Measurements from ENCODE around the gene DGKG. TPM values are rescaled to one million over a fixed set of nuclear protein-coding genes. Genes with fewer than 3 reads are reported as not detected.

DGKG gene
- polyA plus RNA-seq, 4 donors: 0.19 to 4.0 (median 0.92) TPM

GRCh38 chr3:186102687-186103086, 259.3 kb downstream of the DGKG start:
- WGBS, 3 donors: 37 to 56% (median 56%) methylated on average over 4 of the region's 4 CpGs
- peaks cover 0 to 8% (median 0%) of the 10 kb centered on the region in 3 donors for H3K4me1 ChIP-seq (ENCODE audit: control insufficient read depth in 3 of 3, insufficient read depth in 2 of 3, low read depth in 1 of 3, low read length in 2 of 3)
- FAIRE-seq: no peak

GRCh38 chr3:186100398-186100797, 261.6 kb downstream of the DGKG start:
- Histone ChIP-seq H3K9me3 (ENCODE audit: control insufficient read depth in 2 of 2, insufficient read depth in 1 of 2, low read depth in 1 of 2, low read length in 1 of 2) (no peaks in the 10 kb centered on the region), H3K36me3 (ENCODE audit: control insufficient read depth in 3 of 3, insufficient read depth in 2 of 3, low read depth in 1 of 3, low read length in 3 of 3) (no peaks in the 10 kb centered on the region), H3K27ac (ENCODE audit: low read depth in 1 of 3, low read length in 2 of 3) (no peak overlapping the region), H3K4me1 (ENCODE audit: control insufficient read depth in 3 of 3, insufficient read depth in 2 of 3, low read depth in 1 of 3, low read length in 2 of 3) (peaks cover 0 to 26% (median 4%) of the 10 kb centered on the region in 3 donors), H3K27me3 (ENCODE audit: control insufficient read depth in 3 of 3, insufficient read depth in 3 of 3, low read length in 3 of 3) (no peaks in the 10 kb centered on the region), H3K4me3 (ENCODE audit: low read depth in 1 of 3, low read length in 3 of 3) (no peak overlapping the region)
- FAIRE-seq (no peak), DNase-seq (no peak)
- WGBS, 3 donors: 59 to 73% (median 72%) methylated on average over 3 of the region's 3 CpGs

More at GRCh38 chr3:186102687-186103086, 259.3 kb downstream of the DGKG start:
- Histone ChIP-seq H3K9me3 (ENCODE audit: control insufficient read depth in 2 of 2, insufficient read depth in 1 of 2, low read depth in 1 of 2, low read length in 1 of 2) (no peaks in the 10 kb centered on the region), H3K27me3 (ENCODE audit: control insufficient read depth in 3 of 3, insufficient read depth in 3 of 3, low read length in 3 of 3) (peaks cover 0 to 3% (median 3%) of the 10 kb centered on the region in 3 donors), H3K27ac (ENCODE audit: low read depth in 1 of 3, low read length in 2 of 3) (no peak overlapping the region), H3K4me3 (ENCODE audit: low read depth in 1 of 3, low read length in 3 of 3) (no peak overlapping the region), H3K36me3 (ENCODE audit: control insufficient read depth in 3 of 3, insufficient read depth in 2 of 3, low read depth in 1 of 3, low read length in 3 of 3) (no peaks in the 10 kb centered on the region)
- no peak for DNase-seq

- no peaks in the 10 kb centered on the region for H3K36me3 ChIP-seq (ENCODE audit: control insufficient read depth in 3 of 3, insufficient read depth in 2 of 3, low read depth in 1 of 3, low read length in 3 of 3)
- H3K4me3 ChIP-seq (ENCODE audit: low read depth in 1 of 3, low read length in 3 of 3): no peak overlapping the region
- WGBS, 3 donors: 53 to 65% (median 58%) methylated on average over 5 of the region's 5 CpGs
- DNase-seq (no peak), FAIRE-seq (no peak)
- H3K4me1 ChIP-seq (ENCODE audit: control insufficient read depth in 3 of 3, insufficient read depth in 2 of 3, low read depth in 1 of 3, low read length in 2 of 3): peaks cover 0 to 30% (median 4%) of the 10 kb centered on the region in 3 donors
- no peak overlapping the region for H3K27ac ChIP-seq (ENCODE audit: low read depth in 1 of 3, low read length in 2 of 3)
- no peaks in the 10 kb centered on the region for H3K9me3 ChIP-seq (ENCODE audit: control insufficient read depth in 2 of 2, insufficient read depth in 1 of 2, low read depth in 1 of 2, low read length in 1 of 2)
- no peaks in the 10 kb centered on the region for H3K27me3 ChIP-seq (ENCODE audit: control insufficient read depth in 3 of 3, insufficient read depth in 3 of 3, low read length in 3 of 3)
Measured at GRCh38 chr3:186099178-186099577, 262.9 kb downstream of the DGKG start.

- no peak for DNase-seq
- WGBS, 3 donors: 69 to 83% (median 73%) methylated on average over 3 of the region's 3 CpGs
- Histone ChIP-seq H3K4me3 (ENCODE audit: low read depth in 1 of 3, low read length in 3 of 3) (no peak overlapping the region), H3K27ac (ENCODE audit: low read depth in 1 of 3, low read length in 2 of 3) (no peak overlapping the region), H3K4me1 (ENCODE audit: control insufficient read depth in 3 of 3, insufficient read depth in 2 of 3, low read depth in 1 of 3, low read length in 2 of 3) (peaks cover 0 to 30% (median 4%) of the 10 kb centered on the region in 3 donors), H3K9me3 (ENCODE audit: control insufficient read depth in 2 of 2, insufficient read depth in 1 of 2, low read depth in 1 of 2, low read length in 1 of 2) (no peaks in the 10 kb centered on the region), H3K36me3 (ENCODE audit: control insufficient read depth in 3 of 3, insufficient read depth in 2 of 3, low read depth in 1 of 3, low read length in 3 of 3) (no peaks in the 10 kb centered on the region), H3K27me3 (ENCODE audit: control insufficient read depth in 3 of 3, insufficient read depth in 3 of 3, low read length in 3 of 3) (no peaks in the 10 kb centered on the region)
- no peak for FAIRE-seq
Measured at GRCh38 chr3:186098740-186099139, 263.3 kb downstream of the DGKG start.

- Histone ChIP-seq H3K27ac (ENCODE audit: low read depth in 1 of 3, low read length in 2 of 3) (peak overlapping the region in 2 of 3 donors; percentile 11 to 36), H3K27me3 (ENCODE audit: control insufficient read depth in 3 of 3, insufficient read depth in 3 of 3, low read length in 3 of 3) (no peaks in the 10 kb centered on the region), H3K4me3 (ENCODE audit: low read depth in 1 of 3, low read length in 3 of 3) (peak overlapping the region; percentile 2 to 35 (median 2)), H3K36me3 (ENCODE audit: control insufficient read depth in 3 of 3, insufficient read depth in 2 of 3, low read depth in 1 of 3, low read length in 3 of 3) (no peaks in the 10 kb centered on the region), H3K9me3 (ENCODE audit: control insufficient read depth in 2 of 2, insufficient read depth in 1 of 2, low read depth in 1 of 2, low read length in 1 of 2) (no peaks in the 10 kb centered on the region), H3K4me1 (ENCODE audit: control insufficient read depth in 3 of 3, insufficient read depth in 2 of 3, low read depth in 1 of 3, low read length in 2 of 3) (peaks cover 0 to 30% (median 4%) of the 10 kb centered on the region in 3 donors)
- FAIRE-seq: no peak
- DNase-seq: peak; percentile 83 to 91
- 2 to 5% (median 3%) methylated on average over 16 of the region's 16 CpGs for WGBS, 3 donors
Measured at GRCh38 chr3:186097663-186098451, 264.2 kb downstream of the DGKG start.

GRCh38 chr3:186097317-186097662, 264.7 kb downstream of the DGKG start:
- Histone ChIP-seq H3K4me1 (ENCODE audit: control insufficient read depth in 3 of 3, insufficient read depth in 2 of 3, low read depth in 1 of 3, low read length in 2 of 3) (peaks cover 0 to 30% (median 4%) of the 10 kb centered on the region in 3 donors), H3K36me3 (ENCODE audit: control insufficient read depth in 3 of 3, insufficient read depth in 2 of 3, low read depth in 1 of 3, low read length in 3 of 3) (no peaks in the 10 kb centered on the region), H3K27ac (ENCODE audit: low read depth in 1 of 3, low read length in 2 of 3) (peak overlapping the region in 2 of 3 donors; percentile 11 to 36), H3K9me3 (ENCODE audit: control insufficient read depth in 2 of 2, insufficient read depth in 1 of 2, low read depth in 1 of 2, low read length in 1 of 2) (no peaks in the 10 kb centered on the region), H3K27me3 (ENCODE audit: control insufficient read depth in 3 of 3, insufficient read depth in 3 of 3, low read length in 3 of 3) (no peaks in the 10 kb centered on the region), H3K4me3 (ENCODE audit: low read depth in 1 of 3, low read length in 3 of 3) (peak overlapping the region; percentile 2 to 35 (median 2))
- no peak for FAIRE-seq
- no peak for DNase-seq
- WGBS, 3 donors: 6 to 27% (median 19%) methylated on average over 4 of the region's 4 CpGs

Other genes starting within 250 kb of the DGKG start
- gene CRYGS, start 182.1 kb upstream of the DGKG start, polyA plus RNA-seq: 1 to 10 TPM; 2.0 to 7.4 (median 4.8) TPM
- 10 to 100 TPM in 1 of 4 donors, 1 to 10 TPM in 3; 3.2 to 15.6 (median 5.3) TPM for gene TBCCD1, start 205.1 kb upstream of the DGKG start, polyA plus RNA-seq
- gene DNAJB11, start 208.5 kb upstream of the DGKG start, polyA plus RNA-seq: 10 to 100 TPM; 36.7 to 86.6 (median 52.7) TPM